ENCODE results near the gene TRAPPC14. TPM values are rescaled to one million over a fixed set of nuclear protein-coding genes. Genes with fewer than 3 reads are reported as not detected.
"Not testable (repeated sequence)": the region's sequence is repeated elsewhere in the genome, so short reads cannot be mapped to it uniquely, and the experiment has no call there.

Gene TRAPPC14
- total RNA-seq = 10 to 100 TPM; 15.0 to 17.6 TPM

- CTCF ChIA-PET = interaction anchor here (0.5 to 1.6 kb wide), 5 partner anchors 11 to 464 kb away, joined by 3 to 4 read pairs (median 3); no protein-coding TSS in a partner anchor
- H3K9me3 Mint-ChIP-seq (ENCODE audit: low read depth) = no peaks in the 10 kb centered on the region
- H3K36me3 Mint-ChIP-seq (ENCODE audit: low read depth) = peaks cover 15% of the 10 kb centered on the region
- peak within 1 kb of the TSS; percentile 84 for H3K27ac Mint-ChIP-seq
- ATAC-seq (peak; percentile 82), DNase-seq (peak; percentile 96)
- H3K4me3 Mint-ChIP-seq = peak within 1 kb of the TSS; percentile 76
- intact Hi-C loops (cut with DNase I, micrococcal nuclease) = loop anchor here (1.0 to 5.0 kb wide), 5 partner anchors 10 to 534 kb away; partner anchors contain the start of genes GPC2 (in 2 of the 2), LAMTOR4 (in 2 of the 2), STAG3 (in 2 of the 2) and GAL3ST4 (in 1 of the 2)
- peaks cover 51% of the 10 kb centered on the region for H3K4me1 Mint-ChIP-seq
- POLR2A ChIA-PET = interaction anchor here (0.9 kb wide), 1 partner anchor 10 kb away, joined by 9 read pairs; the partner anchor contains the start of gene LAMTOR4
- no peaks in the 10 kb centered on the region for H3K27me3 Mint-ChIP-seq
These were observed at the start of gene TRAPPC14 for GRCh38 chr7:100158229-100159098. Gene TRAPPC14, minus strand, starts transcription at chr7:100158723. Its CDS starts 224 bp downstream, at chr7:100158499.

- POLR2A ChIA-PET = no interaction called here
- no peak for ATAC-seq
These were observed 45.9 kb upstream of the TRAPPC14 start for GRCh38 chr7:100204454-100204853.

GRCh38 chr7:100200693-100201092 is 42.2 kb upstream of the TRAPPC14 start:
- DNase-seq (no peak), ATAC-seq (no peak)
- Mint-ChIP-seq H3K36me3 (ENCODE audit: low read depth) (no peaks in the 10 kb centered on the region), H3K27me3 (no peaks in the 10 kb centered on the region), H3K27ac (no peak overlapping the region), H3K9me3 (ENCODE audit: low read depth) (no peaks in the 10 kb centered on the region), H3K4me1 (peaks cover 10% of the 10 kb centered on the region), H3K4me3 (no peak overlapping the region)
- intact Hi-C loops (cut with DNase I, micrococcal nuclease) = no loop called here
- ChIA-PET CTCF (interaction anchor here (0.7 to 1.6 kb wide), 2 partner anchors 10 to 11 kb away, joined by 3 to 7 read pairs; no protein-coding TSS in a partner anchor), POLR2A (no interaction called here)

More at GRCh38 chr7:100204454-100204853, 45.9 kb upstream of the TRAPPC14 start:
- H3K27me3 Mint-ChIP-seq = no peaks in the 10 kb centered on the region
- no peaks in the 10 kb centered on the region for H3K9me3 Mint-ChIP-seq (ENCODE audit: low read depth)
- no peak for DNase-seq
- no peak overlapping the region for H3K27ac Mint-ChIP-seq
- H3K36me3 Mint-ChIP-seq (ENCODE audit: low read depth) = no peaks in the 10 kb centered on the region
- H3K4me3 Mint-ChIP-seq = no peak overlapping the region
- intact Hi-C loops (cut with DNase I, micrococcal nuclease) = no loop called here
- CTCF ChIA-PET = interaction anchor here (1.1 kb wide), 1 partner anchor 15 kb away, joined by 5 read pairs; no protein-coding TSS in a partner anchor
- H3K4me1 Mint-ChIP-seq = peaks cover 22% of the 10 kb centered on the region

- Mint-ChIP-seq H3K9me3 (ENCODE audit: low read depth) (no peaks in the 10 kb centered on the region), H3K27ac (no peak overlapping the region), H3K36me3 (ENCODE audit: low read depth) (peaks cover 2% of the 10 kb centered on the region), H3K27me3 (no peaks in the 10 kb centered on the region), H3K4me1 (peaks cover 20% of the 10 kb centered on the region), H3K4me3 (no peak overlapping the region)
- CTCF ChIA-PET = interaction anchor here (1.1 to 1.7 kb wide), 3 partner anchors 8 to 31 kb away, joined by 3 to 6 read pairs (median 3); no protein-coding TSS in a partner anchor
- no peak for ATAC-seq
- POLR2A ChIA-PET = no interaction called here
- intact Hi-C loops (cut with DNase I, micrococcal nuclease) = no loop called here
- no peak for DNase-seq
These were observed 39.7 kb upstream of the TRAPPC14 start for GRCh38 chr7:100198266-100198665.

GRCh38 chr7:100195901-100196322 is 37.4 kb upstream of the TRAPPC14 start:
- intact Hi-C loops (cut with DNase I, micrococcal nuclease); H3K36me3 Mint-ChIP-seq (ENCODE audit: low read depth); DNase-seq; H3K27me3 Mint-ChIP-seq; POLR2A ChIA-PET; H3K9me3 Mint-ChIP-seq (ENCODE audit: low read depth); H3K4me3 Mint-ChIP-seq: not testable (repeated sequence)
- peak; percentile 21 for ATAC-seq
- peak overlapping the region; percentile 4 for H3K27ac Mint-ChIP-seq
- CTCF ChIA-PET = interaction anchor here (0.9 to 1.3 kb wide), 3 partner anchors 13 to 65 kb away, joined by 3 to 16 read pairs (median 3); no protein-coding TSS in a partner anchor
- H3K4me1 Mint-ChIP-seq = peaks cover 39% of the 10 kb centered on the region

- Mint-ChIP-seq H3K27ac (peak overlapping the region; percentile 4), H3K4me3 (no peak overlapping the region), H3K27me3 (no peaks in the 10 kb centered on the region), H3K9me3 (ENCODE audit: low read depth) (no peaks in the 10 kb centered on the region), H3K4me1 (peaks cover 42% of the 10 kb centered on the region), H3K36me3 (ENCODE audit: low read depth) (peaks cover 2% of the 10 kb centered on the region)
- intact Hi-C loops (cut with DNase I, micrococcal nuclease) = no loop called here
- no peak for ATAC-seq
- POLR2A ChIA-PET = no interaction called here
- CTCF ChIA-PET = interaction anchor here (0.7 to 1.3 kb wide), 3 partner anchors 9 to 66 kb away, joined by 3 to 16 read pairs (median 3); no protein-coding TSS in a partner anchor
- no peak for DNase-seq
These were observed 36.7 kb upstream of the TRAPPC14 start for GRCh38 chr7:100195222-100195621.

GRCh38 chr7:100192969-100193368 is 34.4 kb upstream of the TRAPPC14 start:
- H3K4me1 Mint-ChIP-seq = peaks cover 46% of the 10 kb centered on the region

GRCh38 chr7:100192281-100192862 is 33.8 kb upstream of the TRAPPC14 start:
- DNase-seq; H3K36me3 Mint-ChIP-seq (ENCODE audit: low read depth); POLR2A ChIA-PET; H3K27me3 Mint-ChIP-seq; H3K9me3 Mint-ChIP-seq (ENCODE audit: low read depth); ATAC-seq; intact Hi-C loops (cut with DNase I, micrococcal nuclease); H3K4me3 Mint-ChIP-seq: not testable (repeated sequence)
- Mint-ChIP-seq H3K27ac (peak overlapping the region; percentile 19), H3K4me1 (peaks cover 46% of the 10 kb centered on the region)
- CTCF ChIA-PET = interaction anchor here (0.6 to 1.5 kb wide), 3 partner anchors 18 to 1552 kb away, joined by 3 read pairs; no protein-coding TSS in a partner anchor

More at GRCh38 chr7:100192969-100193368, 34.4 kb upstream of the TRAPPC14 start:
- intact Hi-C loops (cut with DNase I, micrococcal nuclease) = no loop called here
- Mint-ChIP-seq H3K4me3 (no peak overlapping the region), H3K9me3 (ENCODE audit: low read depth) (no peaks in the 10 kb centered on the region), H3K36me3 (ENCODE audit: low read depth) (peaks cover 2% of the 10 kb centered on the region), H3K27me3 (no peaks in the 10 kb centered on the region), H3K27ac (no peak overlapping the region)
- ChIA-PET POLR2A (no interaction called here), CTCF (interaction anchor here (0.9 to 1.5 kb wide), 5 partner anchors 9 to 62 kb away, joined by 3 to 6 read pairs (median 3); no protein-coding TSS in a partner anchor)
- DNase-seq = no peak
- ATAC-seq = no peak

GRCh38 chr7:100191775-100192174 is 33.3 kb upstream of the TRAPPC14 start:
- peaks cover 46% of the 10 kb centered on the region for H3K4me1 Mint-ChIP-seq
- intact Hi-C loops (cut with DNase I, micrococcal nuclease) = loop anchor here in 1 of 2 experiments (2.0 kb wide), 2 partner anchors 17 to 29 kb away; no protein-coding TSS in a partner anchor
- no peak for DNase-seq
- H3K36me3 Mint-ChIP-seq (ENCODE audit: low read depth) = peaks cover 2% of the 10 kb centered on the region
- POLR2A ChIA-PET = no interaction called here
- no peaks in the 10 kb centered on the region for H3K27me3 Mint-ChIP-seq
- CTCF ChIA-PET = interaction anchor here (1.5 kb wide), 2 partner anchors 18 to 27 kb away, joined by 3 read pairs; no protein-coding TSS in a partner anchor
- no peak for ATAC-seq
- H3K9me3 Mint-ChIP-seq (ENCODE audit: low read depth) = no peaks in the 10 kb centered on the region
- H3K27ac Mint-ChIP-seq = peak overlapping the region; percentile 19
- no peak overlapping the region for H3K4me3 Mint-ChIP-seq

- Mint-ChIP-seq H3K27me3 (no peaks in the 10 kb centered on the region), H3K27ac (peak overlapping the region; percentile 81), H3K9me3 (ENCODE audit: low read depth) (no peaks in the 10 kb centered on the region), H3K4me3 (no peak overlapping the region), H3K36me3 (ENCODE audit: low read depth) (peaks cover 2% of the 10 kb centered on the region), H3K4me1 (peaks cover 38% of the 10 kb centered on the region)
- ATAC-seq = peak; percentile 91
- ChIA-PET POLR2A (interaction anchor here (1.3 kb wide), 1 partner anchor 206 kb away, joined by 3 read pairs; no protein-coding TSS in a partner anchor), CTCF (interaction anchor here (0.6 to 2.7 kb wide), 21 partner anchors 8 to 775 kb away, joined by 3 to 20 read pairs (median 5); partner anchors contain the start of genes GPC2 and STAG3)
- no peak for DNase-seq
- intact Hi-C loops (cut with DNase I, micrococcal nuclease) = loop anchor here (1.0 to 2.0 kb wide), 4 partner anchors 19 to 217 kb away; no protein-coding TSS in a partner anchor
These were observed 31.7 kb upstream of the TRAPPC14 start for GRCh38 chr7:100190048-100190711.

Data from activated CD4-positive, alpha-beta T cell treated with anti-CD3 and anti-CD28 coated beads for 36 hours (primary cell).